ENCODE measurements around the gene OGA.

OGA gene

GRCh38 chr10:101745074-101745696 is 73.1 kb downstream of the OGA start:
- Histone ChIP-seq H3K9me3 (ENCODE audit: control insufficient read depth, insufficient read depth, low read length) (no peaks in the 10 kb centered on the region), H3K4me1 (ENCODE audit: control insufficient read depth, insufficient read depth, low read length) (peaks cover 16% of the 10 kb centered on the region; the same call in 1 of the 2 replicates), H3K27me3 (ENCODE audit: control insufficient read depth, insufficient read depth, low read length) (no peaks in the 10 kb centered on the region), H3K36me3 (ENCODE audit: control insufficient read depth, insufficient read depth, low read length) (no peaks in the 10 kb centered on the region), H3K4me3 (ENCODE audit: low read depth, low read length) (no peak overlapping the region), H3K9ac (ENCODE audit: low read depth, low read length) (no peak overlapping the region), H3K27ac (ENCODE audit: low read depth, low read length) (no peak overlapping the region)

DNA sequence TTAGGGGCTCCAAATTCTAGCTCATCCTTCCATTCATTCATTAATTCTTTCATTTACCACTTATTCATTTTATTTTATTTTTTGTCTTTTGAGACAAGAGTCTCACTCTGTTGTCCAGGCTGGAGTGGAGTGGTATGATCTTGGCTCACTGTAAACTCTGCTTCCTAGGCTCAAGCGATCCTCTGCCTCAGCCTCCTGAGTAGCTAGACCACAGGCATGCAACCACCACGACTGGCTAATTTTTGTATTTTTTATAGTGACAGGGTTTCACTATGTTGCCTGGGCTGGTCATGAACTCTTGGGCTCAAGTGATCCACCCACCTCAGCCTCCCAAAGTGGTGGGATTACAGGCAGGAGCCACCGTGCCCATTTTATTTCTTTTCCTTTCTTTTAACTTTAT is 74.0 kb downstream of the OGA start:
- Histone ChIP-seq H3K9ac (ENCODE audit: low read depth, low read length) (no peak overlapping the region), H3K9me3 (ENCODE audit: control insufficient read depth, insufficient read depth, low read length) (no peaks in the 10 kb centered on the region), H3K4me3 (ENCODE audit: low read depth, low read length) (no peak overlapping the region), H3K4me1 (ENCODE audit: control insufficient read depth, insufficient read depth, low read length) (peaks cover 11% of the 10 kb centered on the region; the same call in 1 of the 2 replicates), H3K27me3 (ENCODE audit: control insufficient read depth, insufficient read depth, low read length) (no peaks in the 10 kb centered on the region), H3K27ac (ENCODE audit: low read depth, low read length) (no peak overlapping the region), H3K36me3 (ENCODE audit: control insufficient read depth, insufficient read depth, low read length) (no peaks in the 10 kb centered on the region)

GRCh38 chr10:101741938-101742337 is 76.3 kb downstream of the OGA start:
- Histone ChIP-seq H3K27ac (ENCODE audit: low read depth, low read length) (no peak overlapping the region), H3K4me1 (ENCODE audit: control insufficient read depth, insufficient read depth, low read length) (no peaks in the 10 kb centered on the region), H3K27me3 (ENCODE audit: control insufficient read depth, insufficient read depth, low read length) (no peaks in the 10 kb centered on the region), H3K4me3 (ENCODE audit: low read depth, low read length) (no peak overlapping the region), H3K36me3 (ENCODE audit: control insufficient read depth, insufficient read depth, low read length) (no peaks in the 10 kb centered on the region), H3K9me3 (ENCODE audit: control insufficient read depth, insufficient read depth, low read length) (no peaks in the 10 kb centered on the region), H3K9ac (ENCODE audit: low read depth, low read length) (no peak overlapping the region)

DNA sequence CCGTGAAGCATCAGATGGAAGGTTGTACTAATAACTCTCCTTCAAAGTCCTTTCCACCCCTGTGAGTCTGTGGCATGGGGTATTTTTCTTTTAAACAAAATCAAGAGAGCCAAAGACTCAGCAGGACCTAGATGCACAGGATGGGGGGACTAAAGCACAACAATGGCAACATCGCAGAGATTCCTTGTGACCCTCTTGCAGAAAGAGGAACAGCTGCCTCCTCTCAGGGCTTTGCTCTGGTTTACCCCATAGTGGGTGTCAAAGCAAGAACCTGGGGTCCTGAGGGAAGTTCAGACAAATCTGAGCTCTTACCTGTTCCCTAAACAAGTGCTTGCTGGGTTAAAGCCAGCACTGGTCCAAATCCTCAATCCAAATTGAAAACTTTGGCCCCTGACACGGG is 81.6 kb downstream of the OGA start:
- H3K27ac ChIP-seq (ENCODE audit: low read depth, low read length) = no peak overlapping the region
- no peak overlapping the region for H3K9ac ChIP-seq (ENCODE audit: low read depth, low read length)
- H3K4me3 ChIP-seq (ENCODE audit: low read depth, low read length) = no peak overlapping the region
- no peaks in the 10 kb centered on the region for H3K36me3 ChIP-seq (ENCODE audit: control insufficient read depth, insufficient read depth, low read length)
- no peaks in the 10 kb centered on the region for H3K9me3 ChIP-seq (ENCODE audit: control insufficient read depth, insufficient read depth, low read length)
- H3K4me1 ChIP-seq (ENCODE audit: control insufficient read depth, insufficient read depth, low read length) = no peaks in the 10 kb centered on the region
- H3K27me3 ChIP-seq (ENCODE audit: control insufficient read depth, insufficient read depth, low read length) = no peaks in the 10 kb centered on the region
